Measurements from ENCODE around the gene PAQR3.

Gene PAQR3

GRCh38 chr4:78938868-78939666 is at the start of gene PAQR3:
PAQR3 (minus strand) TSS chr4:78939438; CDS start chr4:78939224, 214 bp downstream.
- peak within 1 kb of the TSS; percentile 58 for H3K27ac ChIP-seq
- H3K27me3 ChIP-seq, result peaks cover 12% of the 10 kb centered on the region
- no peaks in the 10 kb centered on the region for H3K9me3 ChIP-seq
- H3K4me3 ChIP-seq (ENCODE audit: low read depth in 1 of 2, low read length in 1 of 2), result peak within 1 kb of the TSS; percentile 67 to 73
- TF ChIP-seq CTCF (IDR thresholded peaks at IDR 0.05), result no peak
- no peaks in the 10 kb centered on the region for H3K36me3 ChIP-seq
- peaks cover 13 to 14% of the 10 kb centered on the region in 2 experiments for H3K4me1 ChIP-seq (ENCODE audit: control insufficient read depth in 1 of 2, insufficient read depth in 1 of 2, low read depth in 1 of 2, low read length in 1 of 2)

- TF ChIP-seq CTCF (IDR thresholded peaks at IDR 0.05), result no peak
Measured at GRCh38 chr4:78987683-78988082, 48.4 kb upstream of the PAQR3 start.

DNA sequence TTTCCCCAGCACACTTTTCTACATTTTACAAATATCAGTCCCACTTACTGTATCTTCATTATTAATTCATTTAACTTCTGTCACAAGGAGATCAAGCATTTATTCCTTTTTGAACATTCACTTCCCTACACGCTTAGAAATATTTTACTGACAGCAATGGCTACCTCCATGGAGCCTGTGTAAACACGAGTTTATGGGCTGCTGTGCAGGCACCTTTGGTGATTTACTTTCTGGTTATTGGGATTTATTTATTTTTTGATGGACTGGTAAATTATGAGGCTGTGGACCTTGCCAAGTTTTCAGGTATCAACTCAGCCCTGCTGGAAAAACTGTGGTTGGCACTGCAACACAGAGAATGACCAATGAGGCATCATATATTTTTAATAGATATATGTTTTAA is 45.4 kb upstream of the PAQR3 start:
- Histone ChIP-seq H3K27ac (no peak overlapping the region), H3K27me3 (no peaks in the 10 kb centered on the region), H3K9me3 (no peaks in the 10 kb centered on the region), H3K4me3 (ENCODE audit: low read depth in 1 of 2, low read length in 1 of 2) (no peak overlapping the region), H3K4me1 (ENCODE audit: control insufficient read depth in 1 of 2, insufficient read depth in 1 of 2, low read depth in 1 of 2, low read length in 1 of 2) (no peaks in the 10 kb centered on the region), H3K36me3 (no peaks in the 10 kb centered on the region)
- no peak for TF ChIP-seq CTCF (IDR thresholded peaks at IDR 0.05)

More at GRCh38 chr4:78987683-78988082, 48.4 kb upstream of the PAQR3 start:
- Histone ChIP-seq H3K4me1 (ENCODE audit: control insufficient read depth in 1 of 2, insufficient read depth in 1 of 2, low read depth in 1 of 2, low read length in 1 of 2) (no peaks in the 10 kb centered on the region), H3K27me3 (no peaks in the 10 kb centered on the region), H3K27ac (no peak overlapping the region), H3K9me3 (no peaks in the 10 kb centered on the region), H3K36me3 (no peaks in the 10 kb centered on the region), H3K4me3 (ENCODE audit: low read depth in 1 of 2, low read length in 1 of 2) (no peak overlapping the region)

DNA sequence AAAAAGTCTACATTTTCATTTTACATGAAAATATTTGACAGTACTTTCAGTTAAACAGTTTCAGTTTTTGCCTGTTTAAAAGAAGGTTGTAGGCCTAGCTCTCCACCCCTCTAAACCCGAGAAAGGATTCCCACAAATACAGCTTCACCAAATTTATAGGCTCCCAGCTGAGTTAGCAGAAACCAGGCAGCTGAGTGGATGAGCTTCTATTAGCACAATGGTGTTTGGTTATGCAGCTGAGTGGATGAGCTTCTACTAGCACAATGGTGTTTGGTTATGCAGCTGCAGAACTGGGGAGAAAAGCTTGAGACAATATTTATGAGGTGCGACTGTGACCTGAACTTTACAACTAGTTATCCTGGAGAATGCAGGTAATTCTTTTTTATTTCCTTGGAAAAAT is 36.6 kb upstream of the PAQR3 start:
- Histone ChIP-seq H3K4me3 (ENCODE audit: low read depth in 1 of 2, low read length in 1 of 2) (no peak overlapping the region), H3K36me3 (no peaks in the 10 kb centered on the region), H3K27ac (no peak overlapping the region), H3K4me1 (ENCODE audit: control insufficient read depth in 1 of 2, insufficient read depth in 1 of 2, low read depth in 1 of 2, low read length in 1 of 2) (no peaks in the 10 kb centered on the region), H3K27me3 (no peaks in the 10 kb centered on the region), H3K9me3 (no peaks in the 10 kb centered on the region)
- TF ChIP-seq CTCF (IDR thresholded peaks at IDR 0.05), result no peak

DNA sequence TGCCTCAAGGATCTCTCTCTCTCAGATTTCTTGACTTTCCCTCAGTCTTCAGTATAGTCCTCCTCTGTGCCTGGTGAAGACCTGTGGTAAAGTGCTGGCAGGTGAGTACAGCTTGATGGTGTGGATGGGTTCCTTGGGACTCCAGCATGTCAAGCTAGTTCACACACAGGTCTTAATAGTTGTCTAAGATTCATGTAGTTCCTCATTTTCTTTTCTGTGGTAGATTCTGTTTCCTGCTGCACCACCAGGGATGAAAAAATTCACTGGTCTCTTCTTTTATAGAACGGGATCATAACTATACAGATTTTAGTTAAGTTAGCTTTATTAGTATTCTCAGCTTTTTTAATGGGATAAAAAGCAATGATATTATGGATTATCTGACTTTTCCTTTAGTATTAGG is 32.5 kb upstream of the PAQR3 start:
- H3K27ac ChIP-seq, result no peak overlapping the region
- no peak for TF ChIP-seq CTCF (IDR thresholded peaks at IDR 0.05)
- H3K9me3 ChIP-seq, result no peaks in the 10 kb centered on the region
- H3K36me3 ChIP-seq, result no peaks in the 10 kb centered on the region
- H3K27me3 ChIP-seq, result no peaks in the 10 kb centered on the region
- H3K4me3 ChIP-seq (ENCODE audit: low read depth in 1 of 2, low read length in 1 of 2), result no peak overlapping the region
- H3K4me1 ChIP-seq (ENCODE audit: control insufficient read depth in 1 of 2, insufficient read depth in 1 of 2, low read depth in 1 of 2, low read length in 1 of 2), result no peaks in the 10 kb centered on the region

Measured in neutrophil (primary cell).